ENCODE measurements around the gene CFAP91.

GRCh38 chr3:119746423-119746822, 43.6 kb downstream of the CFAP91 start:
- TF ChIP-seq CTCF (IDR thresholded peaks at IDR 0.05) (no peak), POLR2A (IDR thresholded peaks at IDR 0.05) (no peak)

Data from gastroesophageal sphincter (tissue), 3 donors.